Left lung (tissue), 10 donors: Measurements from ENCODE around the gene ZFHX3. TPM values are rescaled to one million over a fixed set of nuclear protein-coding genes. Genes with fewer than 3 reads are reported as not detected.
"Not testable (repeated sequence)": the region's sequence is repeated elsewhere in the genome, so short reads cannot be mapped to it uniquely, and the experiment has no call there.

ENCODE experiments used
- ATAC-seq: fragments of 200-7000 bp; cut with Tn5 transposase; one replicate; pipeline ENCODE4 v1.9.1; 2020; ENCODE audit warnings: moderate library complexity
- DNase-seq, 4 donors: peaks; one replicate each; pipeline ENCODE4 v3.0.0-alpha.2; 2013 to 2020
- H3K27ac ChIP-seq, 2 donors: fragments of 200-600 bp; sonication (generic) in 1 of 2; one replicate each; pipeline versions ENCODE4 v1.5.0 to v1.8.0; 2020 to 2021
- H3K27me3 ChIP-seq, 2 donors: fragments of 200-600 bp; sonication (generic) in 1 of 2; one replicate each; pipeline versions ENCODE4 v1.5.0 to v1.8.0; 2020 to 2021
- H3K36me3 ChIP-seq, 2 donors: fragments of 200-600 bp; sonication (generic) in 1 of 2; one replicate each; pipeline versions ENCODE4 v1.5.0 to v1.8.0; 2020 to 2021
- H3K4me1 ChIP-seq, 2 donors: fragments of 200-600 bp; one replicate each; pipeline ENCODE4 v1.8.0; 2021
- H3K4me3 ChIP-seq, 2 donors: fragments of 200-600 bp; sonication (generic) in 1 of 2; one replicate each; pipeline versions ENCODE4 v1.5.0 to v1.8.0; 2020 to 2021; ENCODE audit warnings: mild to moderate bottlenecking in 1 of 2
- H3K9me3 ChIP-seq, 2 donors: fragments of 200-600 bp; sonication (generic) in 1 of 2; one replicate each; pipeline versions ENCODE4 v1.5.0 to v1.8.0; 2020 to 2021
- intact Hi-C, 2 donors: fragments of 100-400 bp; cut with DNase I; formaldehyde crosslinking; loops; one replicate each; pipeline versions ENCODE4 v1.11.2 to v1.14.2; 2022
- polyA plus RNA-seq, 6 donors: library from polyadenylated mRNA; unstranded; fragments of 120-200 nt; gene quantifications; one replicate each; pipeline ENCODE4 v1.2.1, GENCODE V29; 2013; ENCODE audit not compliant: insufficient read length in 6 of 6
- total RNA-seq, 2 donors: library from RNA; stranded (reverse); fragmentation: NEBNext Ultra II Directional; extraction: Animal tissue kit (Norgen Biotek cat#: 25700); gene quantifications; one replicate each; pipeline ENCODE4 v1.2.1, GENCODE V29; 2021
- TF ChIP-seq, protein P1 (sequence below), 2 donors: fragments of 200-600 bp; sonication (generic) in 1 of 2; IDR thresholded peaks; one replicate each; pipeline versions ENCODE4 v1.5.0 to v1.8.0; 2021; ENCODE audit warnings: antibody characterized with exemption in 2 of 2
- donor health status: DM: no; HTN: yes; CAD: no.
- donor health status: DM: no; HTN: no; CAD: no.

The ZFHX3 gene
- total and polyA plus RNA-seq, 8 donors = 21.4 to 34.7 (median 32.2) TPM

DNA sequence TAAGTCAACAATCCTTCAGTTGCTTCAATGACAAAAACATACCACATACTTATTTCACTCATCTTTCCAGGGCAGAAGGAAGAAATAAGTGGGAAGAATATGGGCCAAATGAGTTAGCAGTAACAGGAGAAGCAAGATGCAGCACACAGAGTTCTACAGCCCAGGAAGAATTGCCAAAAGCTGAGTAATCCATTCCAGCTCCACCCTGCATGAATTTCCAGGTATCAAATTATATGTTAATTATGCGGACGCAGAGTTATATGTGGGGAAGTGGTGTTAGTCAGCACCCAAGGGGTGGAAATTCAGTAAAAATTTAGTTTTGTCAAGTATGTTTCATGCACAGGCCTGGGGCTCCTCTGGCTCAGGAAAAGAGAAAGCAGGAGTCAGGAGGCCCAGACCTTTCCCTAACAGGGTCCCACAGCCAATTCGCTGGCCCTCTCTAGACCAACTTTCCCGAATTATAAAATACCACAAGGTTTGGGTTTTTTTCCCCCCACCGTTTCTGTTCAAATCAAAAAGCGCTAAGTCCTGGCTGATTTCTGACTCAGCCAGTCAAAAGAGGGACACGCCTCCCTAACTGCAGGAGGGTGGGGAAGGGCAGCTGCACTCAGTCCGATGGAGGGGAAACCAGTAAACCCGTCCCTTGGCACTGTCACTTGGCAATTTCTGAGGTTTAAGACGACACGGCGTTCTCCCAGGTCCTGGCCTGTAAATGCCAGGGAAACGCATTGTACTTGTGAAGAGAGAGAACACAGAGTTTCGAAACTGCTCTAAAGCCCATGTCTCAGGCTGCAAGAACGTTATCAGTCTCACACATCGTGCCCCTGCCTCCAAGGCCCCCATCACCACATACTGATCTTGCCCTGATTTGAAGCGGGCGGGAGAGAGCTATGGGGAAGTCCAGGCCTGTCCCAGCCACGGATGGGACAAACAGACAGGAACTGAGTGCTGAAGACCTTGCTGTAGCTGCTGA lies 58.1 kb downstream of the ZFHX3 start:
- no peaks in the 10 kb centered on the region for H3K9me3 ChIP-seq
- peak in 2 of 4 donors; percentile 43 to 47 for DNase-seq
- no peaks in the 10 kb centered on the region for H3K27me3 ChIP-seq
- ATAC-seq = peak; percentile 77
- H3K27ac ChIP-seq = peak overlapping the region; percentile 37 to 63
- intact Hi-C loops = no loop called here
- H3K4me3 ChIP-seq = no peak overlapping the region
- TF ChIP-seq, protein P1, sequence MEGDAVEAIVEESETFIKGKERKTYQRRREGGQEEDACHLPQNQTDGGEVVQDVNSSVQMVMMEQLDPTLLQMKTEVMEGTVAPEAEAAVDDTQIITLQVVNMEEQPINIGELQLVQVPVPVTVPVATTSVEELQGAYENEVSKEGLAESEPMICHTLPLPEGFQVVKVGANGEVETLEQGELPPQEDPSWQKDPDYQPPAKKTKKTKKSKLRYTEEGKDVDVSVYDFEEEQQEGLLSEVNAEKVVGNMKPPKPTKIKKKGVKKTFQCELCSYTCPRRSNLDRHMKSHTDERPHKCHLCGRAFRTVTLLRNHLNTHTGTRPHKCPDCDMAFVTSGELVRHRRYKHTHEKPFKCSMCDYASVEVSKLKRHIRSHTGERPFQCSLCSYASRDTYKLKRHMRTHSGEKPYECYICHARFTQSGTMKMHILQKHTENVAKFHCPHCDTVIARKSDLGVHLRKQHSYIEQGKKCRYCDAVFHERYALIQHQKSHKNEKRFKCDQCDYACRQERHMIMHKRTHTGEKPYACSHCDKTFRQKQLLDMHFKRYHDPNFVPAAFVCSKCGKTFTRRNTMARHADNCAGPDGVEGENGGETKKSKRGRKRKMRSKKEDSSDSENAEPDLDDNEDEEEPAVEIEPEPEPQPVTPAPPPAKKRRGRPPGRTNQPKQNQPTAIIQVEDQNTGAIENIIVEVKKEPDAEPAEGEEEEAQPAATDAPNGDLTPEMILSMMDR (IDR thresholded peaks at IDR 0.05) = no peak
- H3K36me3 ChIP-seq = no peaks in the 10 kb centered on the region
- H3K4me1 ChIP-seq = peaks cover 14 to 26% of the 10 kb centered on the region in 2 donors

- intact Hi-C loops, H3K27me3 ChIP-seq, H3K9me3 ChIP-seq, ATAC-seq, H3K36me3 ChIP-seq, H3K4me3 ChIP-seq, DNase-seq: not testable (repeated sequence)
- Histone ChIP-seq H3K27ac (peak overlapping the region in 1 of 2 donors; percentile 63), H3K4me1 (peaks cover 15 to 26% of the 10 kb centered on the region in 2 donors)
These were observed 58.7 kb downstream of the ZFHX3 start for GRCh38 chr16:72989203-72989578.

GRCh38 chr16:72988569-72988968 lies 59.4 kb downstream of the ZFHX3 start:
- ATAC-seq = no peak
- peaks cover 15 to 26% of the 10 kb centered on the region in 2 donors for H3K4me1 ChIP-seq
- H3K9me3 ChIP-seq = no peaks in the 10 kb centered on the region
- H3K4me3 ChIP-seq = no peak overlapping the region
- TF ChIP-seq, protein P1 (IDR thresholded peaks at IDR 0.05) = no peak
- intact Hi-C loops = no loop called here
- no peaks in the 10 kb centered on the region for H3K27me3 ChIP-seq
- peak overlapping the region in 1 of 2 donors; percentile 28 for H3K27ac ChIP-seq
- no peaks in the 10 kb centered on the region for H3K36me3 ChIP-seq
- DNase-seq = no peak

GRCh38 chr16:72987480-72987901 lies 60.4 kb downstream of the ZFHX3 start:
- Histone ChIP-seq H3K4me3 (no peak overlapping the region), H3K36me3 (no peaks in the 10 kb centered on the region), H3K4me1 (peaks cover 15 to 26% of the 10 kb centered on the region in 2 donors), H3K27ac (no peak overlapping the region), H3K9me3 (no peaks in the 10 kb centered on the region), H3K27me3 (no peaks in the 10 kb centered on the region)
- TF ChIP-seq, protein P1 (IDR thresholded peaks at IDR 0.05) = no peak
- no peak for DNase-seq
- ATAC-seq = no peak
- intact Hi-C loops = no loop called here

DNA sequence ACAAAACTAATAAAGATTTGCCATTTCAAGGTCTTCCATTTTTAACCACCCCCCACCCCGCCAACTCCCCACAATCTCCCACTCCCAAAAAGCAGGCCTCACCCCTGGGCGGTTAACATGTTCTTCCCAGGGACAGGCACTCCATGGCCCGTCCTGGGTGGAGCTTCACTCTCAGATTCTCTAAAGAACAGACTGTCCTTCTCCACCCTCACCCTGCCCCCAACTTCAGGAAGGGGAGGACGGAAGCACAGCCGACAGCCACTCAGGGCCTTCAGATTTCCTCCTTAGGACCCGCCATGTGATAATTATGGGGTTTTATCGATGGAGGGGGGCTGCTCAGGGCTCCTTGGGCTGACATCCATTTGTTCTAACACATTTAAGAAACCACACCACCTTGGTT lies 61.9 kb downstream of the ZFHX3 start:
- H3K27ac ChIP-seq = peak overlapping the region; percentile 11 to 33
- peaks cover 15 to 26% of the 10 kb centered on the region in 2 donors for H3K4me1 ChIP-seq
- intact Hi-C loops = no loop called here
- H3K36me3 ChIP-seq = no peaks in the 10 kb centered on the region
- no peaks in the 10 kb centered on the region for H3K27me3 ChIP-seq
- DNase-seq (peak in 2 of 4 donors; percentile 81 to 88), ATAC-seq (peak; percentile 14)
- H3K4me3 ChIP-seq = no peak overlapping the region
- H3K9me3 ChIP-seq = no peaks in the 10 kb centered on the region
- TF ChIP-seq, protein P1 (IDR thresholded peaks at IDR 0.05) = no peak
